ENCODE results near the gene CNNM4.
A peak's percentile ranks its signal among the peaks of the same experiment; 100 is the strongest.

DNA sequence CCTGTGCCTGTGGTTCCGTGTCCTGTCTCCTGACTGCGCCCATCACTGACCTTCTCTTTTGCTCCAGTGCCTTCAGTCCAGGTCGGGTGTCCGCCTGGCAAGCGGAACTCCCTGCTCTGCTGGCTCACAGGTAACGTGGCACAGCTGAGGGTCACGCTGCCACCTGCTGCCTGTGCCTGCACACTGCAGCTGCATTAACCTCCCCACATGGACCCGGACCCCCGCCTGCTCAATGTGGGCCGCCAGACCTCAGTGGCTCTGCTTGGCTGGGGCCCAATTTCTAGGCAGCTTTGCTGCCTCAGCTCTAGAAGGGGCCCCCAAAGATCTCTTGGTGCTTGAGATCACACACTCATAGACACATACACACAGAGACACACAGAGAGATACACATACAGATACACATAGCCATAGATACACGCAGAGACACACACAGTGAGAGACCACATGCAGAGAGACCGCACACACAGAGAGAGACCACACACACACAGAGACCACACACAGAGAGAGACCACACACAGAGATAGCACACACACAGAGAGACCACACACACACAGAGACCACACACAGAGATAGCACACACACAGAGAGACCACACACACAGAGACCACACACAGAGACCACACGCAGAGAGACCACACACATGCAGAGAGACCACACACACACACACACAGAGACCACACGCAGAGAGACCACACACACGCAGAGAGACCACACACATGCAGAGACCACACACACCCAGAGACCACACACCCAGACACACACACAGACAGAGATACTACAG lies 40.5 kb downstream of the CNNM4 start:
- TF ChIP-seq, protein P1, sequence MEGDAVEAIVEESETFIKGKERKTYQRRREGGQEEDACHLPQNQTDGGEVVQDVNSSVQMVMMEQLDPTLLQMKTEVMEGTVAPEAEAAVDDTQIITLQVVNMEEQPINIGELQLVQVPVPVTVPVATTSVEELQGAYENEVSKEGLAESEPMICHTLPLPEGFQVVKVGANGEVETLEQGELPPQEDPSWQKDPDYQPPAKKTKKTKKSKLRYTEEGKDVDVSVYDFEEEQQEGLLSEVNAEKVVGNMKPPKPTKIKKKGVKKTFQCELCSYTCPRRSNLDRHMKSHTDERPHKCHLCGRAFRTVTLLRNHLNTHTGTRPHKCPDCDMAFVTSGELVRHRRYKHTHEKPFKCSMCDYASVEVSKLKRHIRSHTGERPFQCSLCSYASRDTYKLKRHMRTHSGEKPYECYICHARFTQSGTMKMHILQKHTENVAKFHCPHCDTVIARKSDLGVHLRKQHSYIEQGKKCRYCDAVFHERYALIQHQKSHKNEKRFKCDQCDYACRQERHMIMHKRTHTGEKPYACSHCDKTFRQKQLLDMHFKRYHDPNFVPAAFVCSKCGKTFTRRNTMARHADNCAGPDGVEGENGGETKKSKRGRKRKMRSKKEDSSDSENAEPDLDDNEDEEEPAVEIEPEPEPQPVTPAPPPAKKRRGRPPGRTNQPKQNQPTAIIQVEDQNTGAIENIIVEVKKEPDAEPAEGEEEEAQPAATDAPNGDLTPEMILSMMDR (conservative IDR thresholded peaks at IDR 0.05; ENCODE audit: low read depth, low read length) = peak; percentile 92
- no peak for TF ChIP-seq EZH2phosphoT487 (IDR thresholded peaks at IDR 0.05; ENCODE audit: borderline replicate concordance, low read length)
